Activated CD4-positive, alpha-beta memory T cell treated with anti-CD3 and anti-CD28 coated beads for 36 hours (primary cell): ENCODE measurements around the gene PSEN2. TPM values are rescaled to one million over a fixed set of nuclear protein-coding genes. Genes with fewer than 3 reads are reported as not detected.

Experiments
- CTCF ChIA-PET: fragments of 350-600 bp; sonication (Branson Sonifier 250); formaldehyde crosslinking; loops from one replicate; lab custom pipeline; 2021; ENCODE audit warnings: antibody characterized with exemption, inconsistent platforms; lab: Charles Lee
- POLR2A ChIA-PET: fragments of 350-600 bp; sonication (Branson Sonifier 250); formaldehyde crosslinking; loops from one replicate; lab custom pipeline; 2021; ENCODE audit warnings: antibody characterized with exemption; lab: Charles Lee
- DNase-seq: peaks from one replicate; pipeline ENCODE4 v3.0.0-alpha.2; 2020
- H3K27ac Mint-ChIP-seq: one replicate; pipeline ENCODE4 v1.8.0; 2021; ENCODE audit warnings: mixed read lengths
- H3K27me3 Mint-ChIP-seq: one replicate; pipeline ENCODE4 v1.8.0; 2021; ENCODE audit warnings: mixed read lengths
- H3K36me3 Mint-ChIP-seq: one replicate; pipeline ENCODE4 v1.8.0; 2021; ENCODE audit warnings: mixed read lengths
- H3K4me1 Mint-ChIP-seq: one replicate; pipeline ENCODE4 v1.8.0; 2021; ENCODE audit warnings: low read depth, mixed read lengths
- H3K4me3 Mint-ChIP-seq: one replicate; pipeline ENCODE4 v1.8.0; 2021; ENCODE audit warnings: mild to moderate bottlenecking, mixed read lengths
- H3K9me3 Mint-ChIP-seq: one replicate; pipeline ENCODE4 v1.8.0; 2021; ENCODE audit warnings: mixed read lengths
- intact Hi-C: fragments of 100-400 bp; cut with micrococcal nuclease; formaldehyde crosslinking; loops from one replicate; pipeline ENCODE4 v1.15.1; 2023
- total RNA-seq, 2 experiments: library from RNA; stranded (reverse); gene quantifications; one replicate each; pipeline ENCODE4 v1.2.3, GENCODE V29; 2021

The PSEN2 gene
- total RNA-seq, 2 experiments from 2014 or later = 4.5 to 5.3 TPM

GRCh38 chr1:226902601-226903000 is 32.2 kb downstream of the PSEN2 start:
- no peaks in the 10 kb centered on the region for H3K9me3 Mint-ChIP-seq
- DNase-seq = no peak
- H3K27me3 Mint-ChIP-seq = no peaks in the 10 kb centered on the region
- CTCF ChIA-PET = no interaction called here
- no peak overlapping the region for H3K27ac Mint-ChIP-seq
- intact Hi-C loops = no loop called here
- POLR2A ChIA-PET = no interaction called here
- no peaks in the 10 kb centered on the region for H3K4me1 Mint-ChIP-seq
- H3K36me3 Mint-ChIP-seq = no peaks in the 10 kb centered on the region
- H3K4me3 Mint-ChIP-seq = no peak overlapping the region

GRCh38 chr1:226903819-226904716 is 33.7 kb downstream of the PSEN2 start:
- intact Hi-C loops = no loop called here
- Mint-ChIP-seq H3K4me3 (no peak overlapping the region), H3K9me3 (no peaks in the 10 kb centered on the region), H3K27me3 (no peaks in the 10 kb centered on the region), H3K4me1 (no peaks in the 10 kb centered on the region), H3K36me3 (no peaks in the 10 kb centered on the region), H3K27ac (no peak overlapping the region)
- ChIA-PET CTCF (no interaction called here), POLR2A (no interaction called here)
- DNase-seq = no peak

DNA sequence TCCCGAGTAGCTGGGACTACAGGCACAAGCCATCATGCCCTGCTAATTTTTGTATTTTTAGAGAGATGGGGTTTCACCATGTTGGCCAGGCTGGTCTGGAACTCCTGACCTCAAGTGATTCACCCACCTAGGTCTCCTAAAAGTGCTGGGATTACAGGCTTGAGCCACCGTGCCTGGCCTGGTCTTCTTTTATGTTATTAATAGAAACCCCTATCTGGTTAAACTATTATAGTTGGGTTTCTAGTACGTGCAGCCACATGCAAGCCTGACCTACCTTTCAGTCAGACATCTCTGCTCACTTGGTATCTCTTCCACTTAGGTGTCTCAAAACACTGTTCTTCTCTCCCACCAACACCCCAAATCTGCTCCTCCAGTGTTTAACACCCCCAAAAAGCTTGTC is 34.4 kb downstream of the PSEN2 start:
- H3K9me3 Mint-ChIP-seq = no peaks in the 10 kb centered on the region
- no peak for DNase-seq
- intact Hi-C loops = no loop called here
- no peaks in the 10 kb centered on the region for H3K4me1 Mint-ChIP-seq
- no peak overlapping the region for H3K4me3 Mint-ChIP-seq
- no peak overlapping the region for H3K27ac Mint-ChIP-seq
- ChIA-PET CTCF (no interaction called here), POLR2A (no interaction called here)
- no peaks in the 10 kb centered on the region for H3K36me3 Mint-ChIP-seq
- H3K27me3 Mint-ChIP-seq = no peaks in the 10 kb centered on the region

GRCh38 chr1:226908419-226908818 is 38.0 kb downstream of the PSEN2 start:
- H3K27ac Mint-ChIP-seq = no peak overlapping the region
- H3K4me3 Mint-ChIP-seq = no peak overlapping the region
- ChIA-PET POLR2A (interaction anchor here (1.1 kb wide), 1 partner anchor 30 kb away, joined by 3 read pairs; no protein-coding TSS in a partner anchor), CTCF (no interaction called here)
- H3K27me3 Mint-ChIP-seq = no peaks in the 10 kb centered on the region
- no peaks in the 10 kb centered on the region for H3K36me3 Mint-ChIP-seq
- no peak for DNase-seq
- intact Hi-C loops = no loop called here
- H3K9me3 Mint-ChIP-seq = no peaks in the 10 kb centered on the region
- H3K4me1 Mint-ChIP-seq = no peaks in the 10 kb centered on the region

- Mint-ChIP-seq H3K4me1 (no peaks in the 10 kb centered on the region), H3K36me3 (no peaks in the 10 kb centered on the region), H3K4me3 (no peak overlapping the region), H3K9me3 (no peaks in the 10 kb centered on the region), H3K27ac (no peak overlapping the region), H3K27me3 (no peaks in the 10 kb centered on the region)
- no peak for DNase-seq
- ChIA-PET CTCF (no interaction called here), POLR2A (no interaction called here)
- intact Hi-C loops = no loop called here
Measured at GRCh38 chr1:226908913-226909312, 38.5 kb downstream of the PSEN2 start.

DNA sequence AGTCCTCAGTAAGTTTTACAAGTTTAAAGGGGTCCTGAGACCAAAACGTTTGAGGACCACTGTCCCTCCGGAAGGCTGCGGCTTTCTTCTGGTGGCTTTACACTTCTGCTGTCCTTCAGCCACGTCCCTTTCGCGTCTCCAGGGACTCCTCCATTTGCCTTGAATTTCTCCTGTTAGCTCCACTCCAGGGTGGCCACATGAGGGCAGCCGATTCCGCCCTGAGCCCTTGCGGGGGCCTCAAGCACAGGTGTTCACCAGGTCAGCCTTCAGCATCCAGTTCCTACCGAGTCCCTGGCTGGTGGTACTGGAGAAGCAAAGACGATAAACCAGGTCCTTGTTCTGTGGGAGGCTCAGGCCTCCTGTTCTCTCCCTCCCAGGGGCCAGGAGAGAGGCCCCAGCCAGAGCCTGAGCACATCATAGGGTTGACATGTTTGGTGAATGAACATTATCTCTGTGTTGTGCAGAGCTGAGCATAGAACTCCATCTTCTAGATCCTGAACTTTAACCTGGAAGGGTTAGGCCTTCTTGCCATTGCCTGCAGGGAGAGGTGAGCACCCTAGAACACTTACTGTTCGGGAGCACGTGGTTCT is 42.3 kb downstream of the PSEN2 start:
- Mint-ChIP-seq H3K9me3 (no peaks in the 10 kb centered on the region), H3K36me3 (no peaks in the 10 kb centered on the region), H3K4me1 (no peaks in the 10 kb centered on the region), H3K27ac (no peak overlapping the region), H3K4me3 (no peak overlapping the region), H3K27me3 (no peaks in the 10 kb centered on the region)
- CTCF ChIA-PET = interaction anchor here (0.6 to 1.8 kb wide), 10 partner anchors 12 to 535 kb away, joined by 3 to 5 read pairs (median 3); partner anchors contain the start of gene COQ8A
- peak; percentile 66 for DNase-seq
- intact Hi-C loops = no loop called here
- POLR2A ChIA-PET = no interaction called here

- Mint-ChIP-seq H3K36me3 (no peaks in the 10 kb centered on the region), H3K4me1 (no peaks in the 10 kb centered on the region), H3K9me3 (no peaks in the 10 kb centered on the region), H3K27me3 (no peaks in the 10 kb centered on the region), H3K27ac (no peak overlapping the region), H3K4me3 (no peak overlapping the region)
- CTCF ChIA-PET = interaction anchor here (1.5 kb wide), 1 partner anchor 289 kb away, joined by 3 read pairs; no protein-coding TSS in a partner anchor
- intact Hi-C loops = no loop called here
- DNase-seq = no peak
- POLR2A ChIA-PET = no interaction called here
Measured at GRCh38 chr1:226915672-226915995, 45.2 kb downstream of the PSEN2 start.

DNA sequence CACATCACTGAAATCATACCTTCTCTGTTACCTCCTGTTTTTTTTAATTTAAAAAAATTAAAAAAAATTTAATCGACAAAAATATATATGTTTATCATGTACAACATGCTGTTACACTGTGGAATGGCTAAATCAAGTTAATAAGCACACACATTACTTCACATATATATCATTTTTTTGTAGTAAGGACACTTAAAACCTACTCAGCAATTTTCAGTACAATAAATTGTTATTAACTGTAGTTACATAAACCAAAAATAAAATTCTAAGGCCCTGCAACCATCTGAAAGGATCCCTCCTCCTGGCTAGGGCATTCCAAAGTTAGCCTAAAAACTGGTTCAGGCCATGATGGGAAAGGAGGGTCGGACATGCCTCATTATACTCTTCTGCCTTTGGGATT is 46.1 kb downstream of the PSEN2 start:
- Mint-ChIP-seq H3K9me3 (no peaks in the 10 kb centered on the region), H3K36me3 (no peaks in the 10 kb centered on the region), H3K27ac (no peak overlapping the region), H3K4me3 (no peak overlapping the region), H3K27me3 (no peaks in the 10 kb centered on the region), H3K4me1 (no peaks in the 10 kb centered on the region)
- CTCF ChIA-PET = interaction anchor here (1.5 kb wide), 1 partner anchor 290 kb away, joined by 3 read pairs; no protein-coding TSS in a partner anchor
- no peak for DNase-seq
- POLR2A ChIA-PET = no interaction called here
- intact Hi-C loops = no loop called here

DNA sequence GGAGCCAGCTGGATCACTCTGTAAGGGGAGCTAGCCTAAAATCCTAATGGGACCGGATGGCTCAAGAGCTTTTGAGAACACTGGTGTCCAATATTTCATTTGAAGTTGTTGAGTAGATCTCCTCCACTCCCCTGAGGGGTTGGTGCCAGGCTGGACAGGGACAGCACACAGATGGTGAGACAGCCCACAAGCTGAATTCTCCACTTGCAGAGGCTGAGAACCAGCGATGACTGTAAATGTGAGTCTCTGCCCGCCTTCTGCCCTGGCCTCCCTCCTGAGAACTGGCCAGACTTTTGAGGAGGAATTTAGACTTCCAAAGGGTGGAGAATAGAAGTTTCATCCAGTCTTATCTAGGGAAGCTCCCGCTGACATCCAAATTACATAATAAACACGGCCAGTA is 49.2 kb downstream of the PSEN2 start:
- Mint-ChIP-seq H3K4me1 (no peaks in the 10 kb centered on the region), H3K27ac (no peak overlapping the region), H3K4me3 (no peak overlapping the region), H3K27me3 (no peaks in the 10 kb centered on the region), H3K9me3 (no peaks in the 10 kb centered on the region), H3K36me3 (no peaks in the 10 kb centered on the region)
- intact Hi-C loops = no loop called here
- ChIA-PET POLR2A (interaction anchor here (0.7 kb wide), 1 partner anchor 19 kb away, joined by 5 read pairs; no protein-coding TSS in a partner anchor), CTCF (no interaction called here)
- DNase-seq = no peak

- intact Hi-C loops = no loop called here
- no peaks in the 10 kb centered on the region for H3K4me1 Mint-ChIP-seq
- no peak overlapping the region for H3K27ac Mint-ChIP-seq
- H3K9me3 Mint-ChIP-seq = no peaks in the 10 kb centered on the region
- ChIA-PET CTCF (no interaction called here), POLR2A (no interaction called here)
- H3K36me3 Mint-ChIP-seq = no peaks in the 10 kb centered on the region
- H3K27me3 Mint-ChIP-seq = no peaks in the 10 kb centered on the region
- no peak overlapping the region for H3K4me3 Mint-ChIP-seq
- no peak for DNase-seq
Measured at GRCh38 chr1:226919995-226920394, 49.6 kb downstream of the PSEN2 start.

- Mint-ChIP-seq H3K27ac (no peak overlapping the region), H3K4me1 (no peaks in the 10 kb centered on the region), H3K27me3 (no peaks in the 10 kb centered on the region), H3K9me3 (no peaks in the 10 kb centered on the region), H3K36me3 (no peaks in the 10 kb centered on the region), H3K4me3 (no peak overlapping the region)
- intact Hi-C loops = no loop called here
- ChIA-PET POLR2A (no interaction called here), CTCF (no interaction called here)
- no peak for DNase-seq
Measured at GRCh38 chr1:226920446-226920894, 50.1 kb downstream of the PSEN2 start.

- Mint-ChIP-seq H3K27me3 (no peaks in the 10 kb centered on the region), H3K4me1 (no peaks in the 10 kb centered on the region), H3K27ac (no peak overlapping the region), H3K36me3 (no peaks in the 10 kb centered on the region), H3K4me3 (no peak overlapping the region), H3K9me3 (no peaks in the 10 kb centered on the region)
- no peak for DNase-seq
- intact Hi-C loops = no loop called here
- ChIA-PET CTCF (no interaction called here), POLR2A (no interaction called here)
Measured at GRCh38 chr1:226921504-226921903, 51.1 kb downstream of the PSEN2 start.
